ENCODE data around the gene STX1A. TPM values are rescaled to one million over a fixed set of nuclear protein-coding genes. Genes with fewer than 3 reads are reported as not detected.
A peak's percentile ranks its signal among the peaks of the same experiment; 100 is the strongest.
"Not testable (repeated sequence)": the region's sequence is repeated elsewhere in the genome, so short reads cannot be mapped to it uniquely, and the experiment has no call there.

The STX1A gene
- total RNA-seq, 1 experiment from 2014 or later = 2.5 TPM

DNA sequence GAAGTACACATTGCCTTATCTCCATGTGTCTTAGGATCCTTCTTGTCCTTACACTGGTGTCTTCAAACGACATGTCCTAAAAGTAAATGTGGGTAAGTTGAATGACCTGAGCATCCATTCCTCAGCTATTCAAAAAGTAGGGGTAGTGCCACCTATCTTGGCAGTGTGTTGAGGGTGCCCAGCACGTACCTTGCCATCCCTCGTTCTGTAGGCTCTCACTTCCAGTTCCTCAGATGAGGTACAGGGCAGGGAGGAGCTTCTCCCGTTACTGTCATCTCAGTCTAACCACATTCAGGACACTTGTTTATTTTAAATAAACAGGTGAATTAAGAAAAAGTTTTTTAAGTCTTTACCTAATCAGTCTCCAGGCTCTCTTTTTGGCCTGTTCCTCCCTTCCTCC lies 23.1 kb downstream of the STX1A start:
- in situ Hi-C loops (cut with HindIII; ENCODE audit: low sequenced_read_pairs) = no loop called here
- no peak for DNase-seq (ENCODE audit: low spot score)

DNA sequence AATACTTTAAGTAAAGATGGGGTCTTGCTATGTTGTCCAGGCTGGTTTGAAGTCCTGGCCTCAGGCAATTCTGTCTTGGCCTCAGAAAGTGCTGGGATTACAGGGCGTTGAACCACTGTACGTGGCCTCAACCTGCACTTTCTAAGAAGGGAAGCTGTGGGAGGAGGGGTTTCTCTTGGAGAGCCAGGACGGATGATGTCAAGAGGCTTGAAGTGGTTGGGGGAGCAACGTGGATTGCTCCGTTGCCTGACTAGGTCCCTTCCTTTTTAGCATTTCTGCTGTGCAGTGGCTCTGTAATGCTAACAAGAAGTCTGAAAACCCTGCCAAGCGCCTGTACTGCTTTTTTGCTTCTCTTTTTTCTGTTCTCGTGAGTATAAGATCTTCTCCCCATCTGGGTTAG lies 28.8 kb downstream of the STX1A start:
- in situ Hi-C loops (cut with HindIII; ENCODE audit: low sequenced_read_pairs) = no loop called here
- no peak for DNase-seq (ENCODE audit: low spot score)

DNA sequence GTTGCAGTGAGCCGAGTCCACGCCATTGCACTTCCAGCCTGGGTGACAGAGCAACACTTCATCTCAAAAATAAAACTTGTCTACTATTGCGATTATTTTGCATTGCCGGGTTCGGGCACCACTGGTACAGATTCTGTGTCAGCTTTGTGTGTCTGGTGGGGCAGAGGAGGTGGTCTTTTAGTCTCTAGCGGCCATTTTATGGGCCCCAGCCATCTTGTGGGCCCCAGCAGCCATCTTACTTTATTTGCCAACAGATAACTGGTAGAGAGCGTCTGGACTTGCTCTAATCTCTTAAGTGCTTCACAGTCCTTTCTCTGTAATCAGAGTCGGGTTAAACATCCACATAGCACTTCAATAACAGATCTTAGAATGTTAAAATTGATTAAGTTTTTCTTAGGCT lies 31.2 kb downstream of the STX1A start:
- in situ Hi-C loops (cut with HindIII; ENCODE audit: low sequenced_read_pairs) = no loop called here
- no peak for DNase-seq (ENCODE audit: low spot score)

DNA sequence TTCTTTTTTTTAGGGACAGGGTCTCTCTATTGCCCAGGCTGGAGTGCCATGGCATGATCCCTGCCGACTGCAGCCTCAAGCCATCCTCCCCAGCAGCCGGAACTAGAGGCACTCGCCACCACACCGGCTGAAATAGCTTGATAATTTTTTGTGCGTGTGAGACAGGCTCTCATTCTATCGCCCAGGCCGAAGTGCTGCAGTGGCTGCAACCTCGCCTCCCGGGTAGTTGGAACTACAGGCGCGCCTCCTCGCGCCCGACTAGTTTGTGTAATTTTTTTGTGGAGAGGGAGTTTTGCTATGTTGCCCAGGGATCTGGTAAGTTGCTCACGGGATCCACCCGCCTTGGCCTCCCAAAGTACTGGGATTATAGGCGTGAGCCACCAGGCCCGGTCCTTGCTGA lies 34.2 kb downstream of the STX1A start:
- in situ Hi-C loops (cut with HindIII; ENCODE audit: low sequenced_read_pairs) = no loop called here
- DNase-seq (ENCODE audit: low spot score) = no peak

DNA sequence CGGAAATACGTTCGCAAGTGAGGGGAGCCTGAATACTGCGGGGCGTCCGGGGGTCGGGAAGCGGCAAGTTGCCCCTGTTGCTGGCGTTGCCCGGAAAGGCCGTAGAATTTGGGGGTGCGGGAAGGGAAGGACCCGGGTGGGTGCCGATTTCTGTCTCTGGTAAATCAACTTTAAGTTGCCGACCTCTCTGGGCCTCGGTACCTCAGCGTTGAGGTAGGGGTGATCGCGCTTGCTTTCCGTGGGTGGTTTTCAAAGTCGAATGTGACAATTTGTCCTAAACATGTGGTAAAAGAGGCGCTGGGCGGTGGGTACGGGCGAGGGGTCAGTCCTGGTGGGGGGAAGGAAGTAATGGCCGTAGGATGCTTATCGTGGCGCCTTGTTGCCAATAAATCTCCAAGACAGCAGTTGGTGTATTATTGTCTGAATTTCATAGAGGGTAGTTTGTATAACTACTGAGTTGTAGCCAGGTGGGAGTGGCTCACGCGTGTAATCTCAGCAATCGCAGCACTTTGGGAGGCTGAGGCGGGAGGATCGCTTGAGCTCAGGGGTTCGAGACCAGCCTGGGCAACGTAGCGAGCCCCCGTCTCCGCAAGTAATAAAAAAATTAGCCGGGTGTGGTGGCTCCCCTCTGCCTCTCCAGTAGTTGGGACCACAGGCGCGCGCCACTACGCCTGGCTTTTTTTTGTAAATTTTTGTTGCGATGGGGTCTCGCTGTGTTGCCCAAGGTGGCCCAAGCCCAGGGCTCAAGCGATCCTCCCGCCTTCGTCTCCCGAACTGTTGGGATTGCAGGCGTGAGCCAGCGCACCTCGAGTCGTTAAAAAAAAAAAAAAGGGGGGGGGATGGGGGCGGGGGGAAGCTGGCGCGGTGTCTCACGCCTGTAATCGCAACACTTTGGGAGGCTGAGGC lies 35.4 kb downstream of the STX1A start:
- no peak for DNase-seq (ENCODE audit: low spot score)
- in situ Hi-C loops (cut with HindIII; ENCODE audit: low sequenced_read_pairs) = no loop called here

DNA sequence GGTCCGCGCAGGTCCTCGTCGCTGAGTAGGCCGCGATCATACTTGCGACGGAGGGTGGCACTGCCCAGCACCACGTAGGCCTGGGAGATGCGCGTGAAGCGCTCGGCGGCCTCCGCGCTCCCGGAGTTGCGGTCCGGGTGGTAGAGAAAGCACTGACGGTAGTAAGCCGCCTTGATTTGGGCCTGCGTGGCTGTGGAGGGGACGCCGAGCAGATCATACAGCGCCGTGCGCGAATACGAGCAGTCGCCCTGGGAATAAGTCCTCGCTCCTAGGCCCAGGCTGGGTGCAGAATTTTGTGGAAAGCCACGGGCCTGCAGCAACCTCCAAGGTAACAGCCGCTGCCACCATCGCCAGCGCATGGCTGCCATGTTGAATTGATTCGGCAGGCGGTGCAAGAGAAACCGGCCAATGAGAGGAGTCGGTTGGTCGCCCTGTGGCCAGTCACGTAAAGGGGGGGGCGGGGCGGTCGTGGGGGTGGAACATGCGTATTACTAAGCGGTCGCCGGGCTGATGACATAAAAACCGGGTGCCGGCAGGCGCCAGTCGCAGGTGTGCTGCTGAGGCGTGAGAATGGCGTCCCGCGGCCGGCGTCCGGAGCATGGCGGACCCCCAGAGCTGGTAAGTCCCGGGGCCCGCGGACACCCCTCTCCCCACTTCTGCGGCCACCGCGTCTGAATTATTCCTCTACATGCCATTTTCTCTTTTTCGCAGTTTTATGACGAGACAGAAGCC lies 36.2 kb downstream of the STX1A start, which contains the start of the genes BUD23 and DNAJC30:
Gene BUD23 (plus strand): TSS at position 542 of the 732 bp plus-strand sequence. CDS start 29 bp downstream, at position 571.
Gene DNAJC30 (minus strand): TSS at position 398 of the 732 bp plus-strand sequence. CDS start 30 bp downstream, at position 368.
- DNase-seq (ENCODE audit: low spot score) = peak; percentile 96
- in situ Hi-C loops (cut with HindIII; ENCODE audit: low sequenced_read_pairs) = no loop called here

DNA sequence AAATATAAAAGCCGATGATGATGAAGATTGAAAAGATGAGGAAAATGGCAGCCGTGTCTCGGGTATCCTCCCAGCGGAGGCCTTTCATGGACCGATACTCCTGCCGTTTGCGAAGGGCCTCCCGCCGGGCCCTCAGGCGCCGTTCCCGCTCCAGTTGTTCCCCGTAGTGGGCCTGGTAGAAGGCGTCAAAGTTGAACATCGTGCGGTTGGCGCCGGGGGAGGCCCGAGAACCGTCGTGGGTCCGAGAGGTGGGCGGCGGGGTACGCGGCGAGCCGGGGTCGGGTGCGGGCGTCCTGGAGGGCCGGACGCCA lies 36.8 kb downstream of the STX1A start:
- no peak for DNase-seq (ENCODE audit: low spot score)
- in situ Hi-C loops (cut with HindIII; ENCODE audit: low sequenced_read_pairs) = no loop called here

DNA sequence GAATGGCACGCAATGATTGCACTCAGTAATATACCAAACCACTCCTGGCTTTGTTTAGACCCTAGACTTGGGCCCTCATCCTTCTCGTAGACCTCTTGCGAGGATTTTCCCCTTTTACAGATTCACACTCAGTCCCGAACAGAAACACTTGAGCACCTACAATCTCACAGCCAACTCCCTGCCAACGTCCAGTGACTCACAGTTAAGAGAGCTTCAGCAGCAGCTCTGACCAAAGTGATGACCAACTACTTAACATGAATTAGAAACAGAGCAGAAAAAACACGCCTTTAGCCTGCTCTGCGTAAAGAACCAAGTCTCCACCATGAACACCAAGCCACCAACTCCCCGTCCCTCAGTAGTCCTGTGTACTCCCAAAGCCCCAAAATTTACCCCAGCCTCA lies 38.4 kb downstream of the STX1A start:
- no peak for DNase-seq (ENCODE audit: low spot score)
- in situ Hi-C loops (cut with HindIII; ENCODE audit: low sequenced_read_pairs) = no loop called here

DNA sequence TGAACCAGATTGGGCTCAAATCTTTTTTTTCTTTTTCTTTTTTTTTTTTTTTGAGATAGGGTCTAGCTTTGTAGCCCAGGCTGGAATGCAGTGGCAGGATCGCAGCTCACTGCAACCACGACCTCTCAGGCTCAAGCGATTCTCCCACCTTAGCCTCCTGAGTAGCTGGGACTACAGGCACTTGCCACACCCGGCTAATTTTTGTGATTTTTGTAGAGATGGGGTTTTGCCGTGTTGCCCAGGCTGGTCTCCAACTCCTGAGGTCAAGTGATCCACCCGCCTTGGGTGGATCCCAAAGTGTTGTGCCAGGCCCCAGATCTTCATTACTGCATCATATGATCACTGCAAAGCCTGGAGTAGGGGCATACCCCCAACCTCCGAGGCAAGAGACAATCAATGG lies 39.0 kb downstream of the STX1A start:
- in situ Hi-C loops (cut with HindIII; ENCODE audit: low sequenced_read_pairs) = no loop called here
- DNase-seq (ENCODE audit: low spot score) = no peak

DNA sequence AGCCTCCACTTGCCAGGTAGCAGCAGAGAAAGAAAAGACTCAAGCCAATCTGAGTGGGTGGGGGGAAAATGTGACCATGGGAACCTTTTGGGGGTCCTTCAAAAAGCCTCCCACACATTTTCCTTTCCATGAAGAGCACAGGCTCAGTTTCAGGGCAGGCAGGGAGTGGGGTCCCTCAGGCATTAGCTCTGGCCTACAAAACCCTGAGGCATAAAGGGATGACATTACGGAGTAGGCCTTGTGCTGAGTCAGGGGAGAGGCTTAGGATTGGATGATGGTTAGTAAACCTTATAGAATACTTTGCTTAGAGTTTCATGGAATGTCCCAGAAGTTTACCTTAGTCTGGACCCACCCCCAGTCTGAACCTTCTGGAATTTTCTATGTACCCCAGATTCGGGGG lies 39.8 kb downstream of the STX1A start:
- in situ Hi-C loops (cut with HindIII; ENCODE audit: low sequenced_read_pairs) = no loop called here
- DNase-seq (ENCODE audit: low spot score) = no peak

DNA sequence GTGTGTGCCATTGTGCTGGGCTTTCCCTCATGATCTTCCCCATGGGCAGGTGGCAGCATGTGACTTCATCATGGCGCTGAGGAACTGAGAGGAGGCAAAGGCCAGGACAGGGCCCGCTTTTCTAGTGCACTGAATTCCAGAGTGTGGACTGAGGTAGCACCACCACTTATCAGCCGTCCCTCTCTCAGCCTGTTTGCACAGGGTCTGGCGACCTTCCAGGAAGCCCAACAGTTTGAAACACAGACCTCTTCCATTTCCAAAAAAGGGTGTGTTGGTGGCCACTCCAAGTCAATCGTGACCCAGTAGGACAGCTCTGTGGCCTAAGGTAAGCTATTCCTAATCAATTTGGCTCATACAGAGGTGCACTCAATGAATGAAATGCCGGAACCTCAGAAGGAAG lies 40.6 kb downstream of the STX1A start:
- DNase-seq (ENCODE audit: low spot score) = no peak
- in situ Hi-C loops (cut with HindIII; ENCODE audit: low sequenced_read_pairs) = no loop called here

DNA sequence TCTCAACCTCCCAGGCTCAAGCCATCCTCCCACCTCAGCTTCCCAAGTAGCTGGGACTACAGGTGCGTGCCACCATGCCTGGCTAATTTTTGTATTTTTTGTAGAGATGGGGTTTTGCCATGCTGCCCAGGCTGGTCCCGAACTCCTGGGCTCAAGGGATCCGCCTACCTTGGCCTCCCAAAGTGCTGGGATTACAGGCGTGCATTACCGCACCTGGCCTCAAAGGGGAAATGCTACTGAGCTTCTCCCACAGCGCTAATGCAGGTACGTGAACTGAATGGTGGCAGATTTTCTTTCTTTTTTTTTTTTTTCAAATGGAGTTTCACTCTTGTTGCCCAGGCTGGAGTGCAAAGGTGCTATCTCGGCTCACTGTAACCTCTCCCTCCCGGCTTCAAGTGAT lies 43.4 kb downstream of the STX1A start:
- DNase-seq (ENCODE audit: low spot score); in situ Hi-C loops (cut with HindIII; ENCODE audit: low sequenced_read_pairs): not testable (repeated sequence)

DNA sequence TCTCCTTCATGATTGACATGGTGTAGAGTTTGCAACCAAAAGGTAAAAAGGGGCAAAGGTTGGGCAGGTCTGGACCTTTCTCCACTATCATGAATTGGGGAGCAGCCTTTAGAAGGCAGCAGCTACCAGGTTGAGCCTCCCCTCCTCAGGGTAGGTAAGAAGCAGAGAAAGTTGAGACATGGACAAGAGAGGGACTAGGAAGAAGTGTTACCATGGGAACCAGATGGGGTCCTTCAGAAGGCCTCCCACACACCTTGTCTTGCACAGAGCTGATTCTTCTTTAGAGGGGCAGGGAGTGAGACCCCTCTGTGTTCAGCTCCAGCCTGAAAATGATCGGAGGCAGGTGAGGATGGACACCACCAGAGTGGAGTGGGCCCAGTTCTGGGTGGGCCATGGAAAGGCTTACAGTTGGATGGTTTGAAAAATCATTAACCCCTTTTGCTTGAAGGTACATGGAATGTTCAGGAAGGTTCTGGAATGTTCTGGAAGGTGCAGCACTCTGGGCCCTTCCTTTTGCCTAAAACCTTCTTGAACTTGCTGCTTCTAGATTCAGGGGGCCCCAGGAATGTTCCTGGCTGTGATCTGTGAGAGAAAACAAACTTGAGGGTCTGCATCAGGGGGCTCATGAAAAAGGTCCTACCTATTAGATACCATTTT lies 44.9 kb downstream of the STX1A start:
- DNase-seq (ENCODE audit: low spot score) = no peak
- in situ Hi-C loops (cut with HindIII; ENCODE audit: low sequenced_read_pairs) = no loop called here

DNA sequence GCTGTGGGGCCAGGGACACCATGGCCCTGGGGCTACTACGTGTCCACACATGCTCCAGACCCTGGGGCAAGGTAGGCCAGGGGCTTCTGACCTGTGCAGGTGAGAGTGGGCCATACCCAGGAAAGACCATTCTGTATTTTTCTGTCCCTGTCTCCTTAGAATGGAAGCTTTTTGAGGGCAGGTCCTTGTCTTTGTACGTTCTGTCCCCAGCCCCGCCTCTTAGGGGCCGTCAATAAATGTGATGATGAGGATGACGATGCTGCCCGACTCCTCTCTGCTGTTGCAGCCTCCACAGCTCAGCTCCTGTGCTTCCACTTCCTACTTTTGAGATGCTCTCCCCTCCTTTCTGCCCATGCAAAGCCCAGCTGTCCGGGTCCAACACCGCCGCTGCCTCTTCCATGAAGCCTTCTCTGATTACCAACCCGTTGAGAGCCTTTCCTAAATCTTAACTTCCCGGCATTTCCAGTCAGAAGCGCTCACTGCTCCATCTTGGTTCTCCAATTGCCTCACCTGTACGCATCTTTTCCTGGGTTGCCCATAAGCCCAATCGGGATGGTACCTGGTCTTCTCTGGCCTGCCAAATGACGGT lies 47.5 kb downstream of the STX1A start:
- in situ Hi-C loops (cut with HindIII; ENCODE audit: low sequenced_read_pairs) = no loop called here
- DNase-seq (ENCODE audit: low spot score) = no peak

DNA sequence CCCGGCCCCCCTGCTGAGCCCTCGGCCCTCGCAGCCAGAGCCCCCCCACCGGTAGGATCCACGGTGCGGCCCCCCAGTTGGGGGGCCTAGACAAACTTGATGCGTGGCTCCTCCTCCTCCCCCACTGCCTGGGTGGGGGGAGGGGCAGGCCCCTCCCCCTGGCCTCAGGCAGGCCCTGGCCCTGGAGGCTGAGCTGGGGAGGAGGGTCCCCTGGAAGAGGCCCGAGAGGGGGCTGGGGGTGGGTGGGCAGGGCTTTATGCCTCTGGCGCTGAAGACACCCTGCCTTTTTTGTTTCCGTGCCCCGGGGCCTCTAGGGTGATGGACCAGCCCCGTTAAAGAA lies 48.2 kb downstream of the STX1A start:
- DNase-seq (ENCODE audit: low spot score) = no peak
- in situ Hi-C loops (cut with HindIII; ENCODE audit: low sequenced_read_pairs) = no loop called here

DNA sequence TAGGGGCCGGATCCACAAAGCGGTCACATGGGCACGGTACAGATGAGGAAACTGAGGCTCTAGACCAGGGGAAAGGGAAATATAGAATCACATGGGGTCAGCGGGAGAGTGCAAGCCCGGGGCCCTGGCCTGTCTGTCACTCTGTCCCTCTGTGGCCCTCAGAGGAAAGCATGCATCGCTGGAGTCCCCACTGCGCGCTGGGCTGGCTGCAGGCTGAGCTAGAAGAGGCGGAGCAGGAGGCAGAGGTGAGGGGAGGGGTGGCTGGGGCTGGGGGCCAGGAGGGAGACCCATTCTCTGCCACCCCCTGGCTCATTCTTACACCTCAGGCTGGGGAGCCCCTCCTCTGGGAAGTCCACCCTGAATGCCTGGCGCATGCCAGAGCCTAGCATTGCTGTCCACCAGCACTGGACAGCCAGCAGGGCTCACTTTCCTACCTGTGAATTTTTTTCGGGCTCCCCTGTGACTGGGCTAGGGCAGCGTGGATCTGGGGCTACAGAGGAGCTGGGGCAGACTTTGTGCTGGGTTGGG lies 49.5 kb downstream of the STX1A start:
- DNase-seq (ENCODE audit: low spot score) = no peak
- in situ Hi-C loops (cut with HindIII; ENCODE audit: low sequenced_read_pairs) = no loop called here

DNA sequence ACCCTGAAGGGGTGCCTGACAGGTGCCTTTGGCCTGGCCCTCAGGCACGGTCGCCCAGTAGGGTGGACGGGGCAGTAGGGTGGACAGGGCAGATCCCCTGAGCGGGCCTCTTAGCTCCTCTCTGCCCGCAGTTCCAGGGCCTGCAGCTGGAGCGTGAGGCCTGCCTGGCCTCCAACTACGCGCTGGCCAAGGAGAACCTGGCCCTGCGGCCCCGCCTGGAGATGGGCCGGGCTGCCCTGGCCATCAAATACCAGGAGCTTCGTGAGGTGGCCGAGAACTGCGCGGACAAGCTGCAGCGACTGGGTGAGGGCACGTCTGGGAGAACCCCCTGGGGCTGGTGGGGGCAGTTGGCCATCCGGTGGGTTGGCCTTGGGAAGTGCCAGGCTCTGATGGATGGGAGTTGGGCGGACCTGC lies 50.2 kb downstream of the STX1A start:
- no peak for DNase-seq (ENCODE audit: low spot score)
- in situ Hi-C loops (cut with HindIII; ENCODE audit: low sequenced_read_pairs) = no loop called here

DNA sequence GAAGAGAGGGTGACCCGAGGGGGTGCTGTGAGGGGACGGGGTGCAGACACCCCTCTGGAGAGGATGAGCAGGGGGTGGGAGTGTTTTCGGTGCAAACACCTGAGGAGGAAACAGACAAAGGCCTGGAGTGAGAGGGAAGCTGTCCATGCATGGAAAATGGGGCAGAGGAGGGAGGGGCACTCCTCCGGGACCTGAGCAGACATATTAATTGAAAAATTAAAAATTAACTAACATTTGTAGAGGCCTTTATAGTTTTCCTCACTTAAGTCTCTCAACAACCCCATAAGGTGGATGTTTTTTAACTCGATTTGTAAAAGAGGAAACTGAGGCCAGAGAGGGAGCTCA lies 50.6 kb downstream of the STX1A start:
- no peak for DNase-seq (ENCODE audit: low spot score)
- in situ Hi-C loops (cut with HindIII; ENCODE audit: low sequenced_read_pairs) = no loop called here

DNA sequence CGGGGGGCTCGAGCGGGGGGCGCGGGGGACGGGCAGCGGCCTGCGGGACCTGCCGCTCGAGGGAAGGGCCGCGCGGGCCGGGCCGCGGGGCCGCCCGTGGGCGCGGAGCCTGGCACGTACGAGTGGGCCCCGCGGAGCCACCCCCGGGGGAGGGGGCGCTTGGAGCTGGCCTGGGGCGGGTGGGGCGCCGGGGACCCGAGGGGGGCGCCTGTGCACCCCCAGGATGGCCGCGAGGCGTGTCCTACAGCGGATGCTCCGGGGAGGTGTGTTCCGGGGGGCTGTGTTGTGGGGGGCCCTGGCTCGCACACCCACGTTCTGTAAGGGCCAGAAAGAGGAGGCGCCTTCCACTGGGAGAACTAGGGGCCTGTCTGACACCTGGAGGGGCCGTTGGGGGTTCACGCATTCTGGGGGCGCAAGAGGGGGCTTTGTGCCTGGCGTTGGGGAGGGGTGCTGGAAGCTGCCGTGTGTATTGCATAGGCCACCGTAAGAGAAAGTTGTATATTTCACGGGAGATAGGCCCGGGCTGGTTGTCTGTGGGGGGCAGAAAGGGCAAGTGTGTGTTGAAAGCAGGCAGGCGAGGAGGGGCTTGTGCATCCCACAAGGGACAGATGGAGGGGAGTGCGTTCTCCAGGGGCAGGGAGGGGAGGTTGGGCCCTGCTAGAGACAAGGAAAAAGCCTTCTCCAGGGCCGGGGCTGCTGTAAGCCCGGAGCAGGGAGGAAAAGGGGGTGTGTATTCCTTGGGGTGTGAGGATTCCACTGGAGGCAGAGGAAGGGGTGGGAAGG lies 51.2 kb downstream of the STX1A start:
- peak; percentile 32 for DNase-seq (ENCODE audit: low spot score)

More for the DNA sequence above, 51.2 kb downstream of the STX1A start:
- in situ Hi-C loops (cut with HindIII; ENCODE audit: low sequenced_read_pairs) = no loop called here
